Measurements from ENCODE around the gene PARD3B. TPM values are rescaled to one million over a fixed set of nuclear protein-coding genes. Genes with fewer than 3 reads are reported as not detected.

The PARD3B gene
- total and polyA plus RNA-seq, 2 of the 4 experiments (the other 2 are of a cell fraction), result 3.3 to 15.6 TPM

DNA sequence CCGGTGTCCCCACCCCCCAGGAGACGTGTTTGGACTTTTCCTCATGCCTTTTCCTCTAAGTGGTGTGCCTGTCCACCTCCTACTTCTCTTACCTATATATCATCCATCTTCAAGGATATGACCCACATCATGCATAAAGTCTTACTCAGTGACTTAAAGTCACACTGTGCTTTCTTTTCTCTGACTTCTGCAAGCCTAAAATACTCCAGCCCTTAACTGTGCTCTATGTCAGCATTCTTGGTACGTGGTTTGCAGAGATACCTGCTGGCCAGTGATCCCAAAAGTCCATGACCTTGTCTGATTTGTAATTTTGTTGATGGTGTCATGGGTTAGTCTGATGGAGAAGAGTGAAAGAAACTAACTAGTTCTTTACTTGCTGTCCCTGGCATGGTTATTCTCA is 743.4 kb downstream of the PARD3B start:
- no peak overlapping the region for H4K8ac ChIP-seq (ENCODE audit: low read depth in 2 of 2, low read length in 2 of 2)
- H2BK15ac ChIP-seq (ENCODE audit: low read depth, low read length), result no peak overlapping the region
- H3K14ac ChIP-seq (replicated peaks; ENCODE audit: low read depth, low read length), result no peak overlapping the region
- no peak overlapping the region for H2BK5ac ChIP-seq (ENCODE audit: low read depth, low read length, poor library complexity, severe bottlenecking)
- no peaks in the 10 kb centered on the region for H3K4me1 ChIP-seq (ENCODE audit: control insufficient read depth, insufficient read depth, low read length)
- TF ChIP-seq NFE2L2 (IDR thresholded peaks at IDR 0.05; ENCODE audit: low read depth, low read length), result no peak
- no peak for TF ChIP-seq BHLHE40 (IDR thresholded peaks at IDR 0.05; ENCODE audit: low read depth, low read length)
- no peak for TF ChIP-seq RFX5 (IDR thresholded peaks at IDR 0.05; ENCODE audit: low read depth, low read length)
- no peak for TF ChIP-seq CEBPB (IDR thresholded peaks at IDR 0.05; ENCODE audit: low read depth, low read length)
- no peak for TF ChIP-seq USF2 (IDR thresholded peaks at IDR 0.05; ENCODE audit: low read depth, low read length)
- no peak for TF ChIP-seq MXI1 (IDR thresholded peaks at IDR 0.05; ENCODE audit: borderline replicate concordance, low read depth, low read length)
- no peak for TF ChIP-seq MAFK (IDR thresholded peaks at IDR 0.05; ENCODE audit: low read depth, low read length)
- no peak for TF ChIP-seq RAD21 (IDR thresholded peaks at IDR 0.05; ENCODE audit: low read length)
- no peak for TF ChIP-seq SMC3 (IDR thresholded peaks at IDR 0.05; ENCODE audit: low read depth, low read length)
- no peak for TF ChIP-seq RCOR1 (IDR thresholded peaks at IDR 0.05; ENCODE audit: insufficient replicate concordance, low read length)
- no peak for TF ChIP-seq FOS (IDR thresholded peaks at IDR 0.05; ENCODE audit: low read depth, low read length)
- no peak for TF ChIP-seq CHD1 (IDR thresholded peaks at IDR 0.05; ENCODE audit: low read depth, low read length)
- TF ChIP-seq, protein P1, sequence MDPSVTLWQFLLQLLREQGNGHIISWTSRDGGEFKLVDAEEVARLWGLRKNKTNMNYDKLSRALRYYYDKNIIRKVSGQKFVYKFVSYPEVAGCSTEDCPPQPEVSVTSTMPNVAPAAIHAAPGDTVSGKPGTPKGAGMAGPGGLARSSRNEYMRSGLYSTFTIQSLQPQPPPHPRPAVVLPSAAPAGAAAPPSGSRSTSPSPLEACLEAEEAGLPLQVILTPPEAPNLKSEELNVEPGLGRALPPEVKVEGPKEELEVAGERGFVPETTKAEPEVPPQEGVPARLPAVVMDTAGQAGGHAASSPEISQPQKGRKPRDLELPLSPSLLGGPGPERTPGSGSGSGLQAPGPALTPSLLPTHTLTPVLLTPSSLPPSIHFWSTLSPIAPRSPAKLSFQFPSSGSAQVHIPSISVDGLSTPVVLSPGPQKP (IDR thresholded peaks at IDR 0.05; ENCODE audit: borderline replicate concordance, low read depth, low read length), result no peak
- no peak for TF ChIP-seq CTCF (conservative IDR thresholded peaks at IDR 0.05; ENCODE audit: low read depth, low read length)
- no peaks in the 10 kb centered on the region for H4K20me1 ChIP-seq (ENCODE audit: insufficient read depth, low read length)
- H3K9ac ChIP-seq (ENCODE audit: low read depth, low read length), result no peak overlapping the region
- BruUV-seq (replicated peaks), result no TSS peak
- H2AK9ac ChIP-seq (replicated peaks; ENCODE audit: low read depth, low read length, poor library complexity), result no peak overlapping the region
- H2BK120ac ChIP-seq (ENCODE audit: low read depth, low read length), result no peak overlapping the region
- intact Hi-C loops (cut with micrococcal nuclease) (no loop called here), in situ Hi-C loops (cut with MboI; ENCODE audit: low sequenced_read_pairs) (no loop called here), dilution Hi-C loops (cut with HindIII; ENCODE audit: low sequenced_read_pairs, unreplicated experiment) (no loop called here)
- no peak overlapping the region for H2AK5ac ChIP-seq (ENCODE audit: low read depth, low read length)
- H3K27me3 ChIP-seq (ENCODE audit: control insufficient read depth, insufficient read depth, low read length), result no peaks in the 10 kb centered on the region
- ATAC-seq (ENCODE audit: low read depth) (no peak), DNase-seq (no peak)
- H3K9me3 ChIP-seq (ENCODE audit: control insufficient read depth, insufficient read depth, low read length), result no peaks in the 10 kb centered on the region
- ChIA-PET CTCF (no interaction called here), POLR2A (ENCODE audit: unreplicated experiment) (no interaction called here)
- WGBS, 2 experiments (ENCODE audit: extremely low coverage in 2 of 2, insufficient read length in 1 of 2), result 74% methylated on average over 2 of the region's 3 CpGs; no CpG with 5 or more reads in 1 of the 2 experiments
- H4K5ac ChIP-seq (ENCODE audit: low read depth, low read length), result no peak overlapping the region
- no peak overlapping the region for H3K56ac ChIP-seq (ENCODE audit: extremely low read depth, insufficient read depth, low read length)
- no peak overlapping the region for H3K4me2 ChIP-seq (ENCODE audit: low read depth, low read length)
- H3K9me1 ChIP-seq (ENCODE audit: insufficient read depth, low read length), result no peaks in the 10 kb centered on the region; the same call in 1 of the 2 replicates
- no peak overlapping the region for H2AFZ ChIP-seq (replicated peaks; ENCODE audit: low read length, poor library complexity)
- no peak overlapping the region for H3K27ac ChIP-seq (ENCODE audit: insufficient read depth, low read length)
- H3K79me1 ChIP-seq (ENCODE audit: low read depth in 1 of 2, low read length in 2 of 2), result no peaks in the 10 kb centered on the region
- no peak overlapping the region for H4K91ac ChIP-seq (ENCODE audit: insufficient read depth, low read depth, low read length)
- H3K36me3 ChIP-seq (ENCODE audit: control insufficient read depth, insufficient read depth, low read length), result no peaks in the 10 kb centered on the region
- no peak overlapping the region for H3K23ac ChIP-seq (ENCODE audit: low read depth, low read length)
- no peak overlapping the region for H3K18ac ChIP-seq (ENCODE audit: low read depth, low read length)
- no peak overlapping the region for H2BK20ac ChIP-seq (ENCODE audit: low read depth, low read length)
- H3K4me3 ChIP-seq (ENCODE audit: insufficient read depth, low read depth, low read length), result no peak overlapping the region
- H3K4ac ChIP-seq (ENCODE audit: low read depth, low read length), result no peak overlapping the region
